Fibroblast of pulmonary artery (primary cell): ENCODE data around the gene RASGRF1.

Experiments used
- DNase-seq: peaks from one replicate; pipeline ENCODE4 v3.0.0-alpha.2; 2010; ENCODE audit warnings: low read depth
- H3K4me3 ChIP-seq: replicated peaks from 2 replicates; pipeline ENCODE4 v1.5.1; 2011; ENCODE audit warnings: low read depth, mild to moderate bottlenecking, control low read depth, low read length, moderate library complexity
- CTCF ChIP-seq: IDR thresholded peaks from 2 replicates; pipeline ENCODE4 v1.5.1; 2011; ENCODE audit warnings: mild to moderate bottlenecking, control low read depth, low read length, inconsistent platforms; ENCODE audit errors: missing control alignments

RASGRF1 gene

GRCh38 chr15:78923480-78924360 is 166.9 kb downstream of the RASGRF1 start:
- no peak for DNase-seq
- H3K4me3 ChIP-seq: no peak overlapping the region
- TF ChIP-seq CTCF: no peak

GRCh38 chr15:78923015-78923414 is 167.6 kb downstream of the RASGRF1 start:
- H3K4me3 ChIP-seq: no peak overlapping the region
- TF ChIP-seq CTCF: no peak
- DNase-seq: no peak

- no peak overlapping the region for H3K4me3 ChIP-seq
- TF ChIP-seq CTCF: no peak
- no peak for DNase-seq
Measured at GRCh38 chr15:78922527-78922926, 168.1 kb downstream of the RASGRF1 start.

GRCh38 chr15:78921940-78922339 is 168.6 kb downstream of the RASGRF1 start:
- no peak for DNase-seq
- no peak overlapping the region for H3K4me3 ChIP-seq
- no peak for TF ChIP-seq CTCF

GRCh38 chr15:78921517-78921916 is 169.1 kb downstream of the RASGRF1 start:
- no peak for DNase-seq
- TF ChIP-seq CTCF: no peak
- no peak overlapping the region for H3K4me3 ChIP-seq

- TF ChIP-seq CTCF: no peak
- H3K4me3 ChIP-seq: no peak overlapping the region
- DNase-seq: no peak
Measured at GRCh38 chr15:78917888-78918287, 172.7 kb downstream of the RASGRF1 start.

GRCh38 chr15:78916088-78916487 is 174.5 kb downstream of the RASGRF1 start:
- H3K4me3 ChIP-seq: no peak overlapping the region
- no peak for DNase-seq
- no peak for TF ChIP-seq CTCF
